Gastrocnemius medialis (tissue), 4 donors: ENCODE results near the gene AKAP9. TPM values are rescaled to one million over a fixed set of nuclear protein-coding genes. Genes with fewer than 3 reads are reported as not detected.
"Not testable (repeated sequence)": the region's sequence is repeated elsewhere in the genome, so short reads cannot be mapped to it uniquely, and the experiment has no call there.

Source experiments
- ATAC-seq, 2 donors: fragments of 150-250 bp; one replicate each; pipeline ENCODE4 v1.9.1; 2016
- DNase-seq, 2 donors: peaks; one replicate each; pipeline ENCODE4 v3.0.0-alpha.2; 2019
- H3K27ac ChIP-seq, 4 donors: fragments of 200-600 bp; sonication (generic); 1 replicate in 1 of 4; 2 replicates in 3 of 4; pipeline ENCODE4 v1.5.1; 2016 to 2018; ENCODE audit warnings: mild to moderate bottlenecking in 2 of 4, moderate library complexity in 1 of 4
- H3K27me3 ChIP-seq, 3 donors: fragments of 200-600 bp; sonication (generic) in 2 of 3; 1 replicate in 1 of 3; 2 replicates in 2 of 3; pipeline versions ENCODE4 v1.5.1 to v1.6.0; 2016 to 2019; ENCODE audit warnings: mild to moderate bottlenecking in 1 of 3, moderate library complexity in 1 of 3
- H3K36me3 ChIP-seq, 2 donors: fragments of 200-600 bp; sonication (generic) in 1 of 2; one replicate each; pipeline ENCODE4 v1.5.1; 2017 to 2018
- H3K4me1 ChIP-seq, 2 donors: fragments of 200-600 bp; sonication (generic) in 1 of 2; one replicate each; pipeline ENCODE4 v1.5.1; 2016 to 2017; ENCODE audit warnings: mild to moderate bottlenecking in 2 of 2
- H3K4me3 ChIP-seq, 4 donors: fragments of 200-600 bp; sonication (generic) in 3 of 4; 1 replicate in 1 of 4; 2 replicates in 3 of 4; pipeline ENCODE4 v1.5.1; 2016 to 2019; ENCODE audit warnings: mild to moderate bottlenecking in 2 of 4
- H3K9me3 ChIP-seq, 3 donors: fragments of 200-600 bp; sonication (generic) in 2 of 3; 1 replicate in 1 of 3; 2 replicates in 2 of 3; pipeline ENCODE4 v1.5.1; 2016 to 2019
- CTCF ChIP-seq, 5 experiments: fragments of 450-650 bp in 3 of 5; fragments of 200-600 bp in 2 of 5; sonication (generic) in 2 of 5; IDR thresholded peaks in 4 of 5; conservative IDR thresholded peaks in 1 of 5; 1 replicate in 4 of 5; 2 replicates in 1 of 5; pipeline ENCODE4 v1.5.1; 2016 to 2019; ENCODE audit warnings: antibody characterized with exemption in 5 of 5, mild to moderate bottlenecking in 3 of 5, moderate library complexity in 3 of 5
- POLR2A ChIP-seq, 2 donors: fragments of 450-650 bp; IDR thresholded peaks; one replicate each; pipeline ENCODE4 v1.6.1; 2017; ENCODE audit warnings: antibody characterized with exemption in 2 of 2, mild to moderate bottlenecking in 2 of 2, moderate library complexity in 2 of 2
- in situ Hi-C, 4 donors: fragments of 200-750 bp; cut with MboI; loops; one replicate each; pipeline versions ENCODE4 v1.15.0 to v1.8.0; 2017; ENCODE audit warnings: low sequenced_read_pairs in 4 of 4
- intact Hi-C: fragments of 100-400 bp; cut with DNase I; formaldehyde crosslinking; loops from one replicate; pipeline ENCODE4 v1.15.1; 2023; ENCODE audit warnings: low total_unique reads
- total RNA-seq, 4 donors: library from RNA; depleted of rRNA; stranded (reverse); fragments of >200 nt; gene quantifications; one replicate each; pipeline versions ENCODE4 v1.1.0 to v1.2.3, GENCODE V29; 2016

The AKAP9 gene
- 10 to 100 TPM; 25.4 to 80.0 (median 40.6) TPM for total RNA-seq

GRCh38 chr7:91940572-91941341 lies at the start of gene AKAP9:
Gene AKAP9 (plus strand): TSS chr7:91940862. CDS start chr7:91941100, 238 bp downstream.
- TF ChIP-seq CTCF (IDR thresholded peaks at IDR 0.05 in 4 of 5, conservative IDR thresholded peaks at IDR 0.05 in 1 of 5) (peak in 1 of 5 experiments; percentile 3), POLR2A (IDR thresholded peaks at IDR 0.05) (peak; percentile 70 to 83)
- DNase-seq: peak; percentile 88 to 90
- peak within 1 kb of the TSS; percentile 95 to 100 (median 98) for H3K27ac ChIP-seq
- peak; percentile 81 to 87 for ATAC-seq
- no peaks in the 10 kb centered on the region for H3K27me3 ChIP-seq
- intact Hi-C loops: loop anchor here (2.0 to 10.0 kb wide), 4 partner anchors 60 to 504 kb away; partner anchors contain the start of genes ANKIB1, GATAD1, KRIT1 and MTERF1
- H3K36me3 ChIP-seq: no peaks in the 10 kb centered on the region
- H3K9me3 ChIP-seq: no peaks in the 10 kb centered on the region
- peaks cover 36 to 40% of the 10 kb centered on the region in 2 donors for H3K4me1 ChIP-seq
- in situ Hi-C loops: no loop called here
- H3K4me3 ChIP-seq: peak within 1 kb of the TSS; percentile 76 to 98 (median 92)

- TF ChIP-seq CTCF (IDR thresholded peaks at IDR 0.05 in 4 of 5, conservative IDR thresholded peaks at IDR 0.05 in 1 of 5) (no peak), POLR2A (IDR thresholded peaks at IDR 0.05) (no peak)
- H3K9me3 ChIP-seq: no peaks in the 10 kb centered on the region
- in situ Hi-C loops: no loop called here
- no peaks in the 10 kb centered on the region for H3K27me3 ChIP-seq
- intact Hi-C loops: no loop called here
- ATAC-seq (no peak), DNase-seq (no peak)
- H3K4me3 ChIP-seq: no peak overlapping the region
- no peak overlapping the region for H3K27ac ChIP-seq
- no peaks in the 10 kb centered on the region for H3K36me3 ChIP-seq
- H3K4me1 ChIP-seq: no peaks in the 10 kb centered on the region
These were observed 48.5 kb upstream of the AKAP9 start for GRCh38 chr7:91892099-91892705.

GRCh38 chr7:91892821-91893340 lies 47.8 kb upstream of the AKAP9 start:
- in situ Hi-C loops: no loop called here
- Histone ChIP-seq H3K9me3 (no peaks in the 10 kb centered on the region), H3K27me3 (no peaks in the 10 kb centered on the region), H3K27ac (no peak overlapping the region), H3K4me3 (no peak overlapping the region), H3K36me3 (no peaks in the 10 kb centered on the region), H3K4me1 (no peaks in the 10 kb centered on the region)
- intact Hi-C loops: no loop called here
- ATAC-seq (no peak), DNase-seq (no peak)
- TF ChIP-seq CTCF (IDR thresholded peaks at IDR 0.05 in 4 of 5, conservative IDR thresholded peaks at IDR 0.05 in 1 of 5) (no peak), POLR2A (IDR thresholded peaks at IDR 0.05) (no peak)

GRCh38 chr7:91893699-91894098 lies 47.0 kb upstream of the AKAP9 start:
- in situ Hi-C loops: not testable (repeated sequence)

More at GRCh38 chr7:91893699-91894098, 47.0 kb upstream of the AKAP9 start:
- H3K4me3 ChIP-seq, H3K9me3 ChIP-seq, H3K27me3 ChIP-seq, ATAC-seq, H3K27ac ChIP-seq, H3K4me1 ChIP-seq, intact Hi-C loops, DNase-seq, H3K36me3 ChIP-seq: not testable (repeated sequence)
